GM23248 (cell line): ENCODE data around the gene IRAG1. TPM values are rescaled to one million over a fixed set of nuclear protein-coding genes. Genes with fewer than 3 reads are reported as not detected.

ENCODE experiments used
- DNase-seq: peaks from one replicate; pipeline ENCODE4 v3.0.0-alpha.2; 2015
- H2AFZ ChIP-seq: fragments of 200-600 bp; sonication (generic); 2 replicates; pipeline ENCODE4 v1.6.1; 2016; ENCODE audit warnings: antibody characterized with exemption
- H3F3A ChIP-seq: fragments of 200-600 bp; sonication (generic); 2 replicates; pipeline ENCODE4 v1.6.1; 2016; ENCODE audit warnings: mild to moderate bottlenecking, antibody characterized with exemption, mixed run types; ENCODE audit not compliant: insufficient read depth
- H3K27ac ChIP-seq: fragments of 200-600 bp; sonication (generic); 2 replicates; pipeline ENCODE4 v1.5.1; 2016; ENCODE audit warnings: mild to moderate bottlenecking
- H3K27me3 ChIP-seq: fragments of 200-600 bp; sonication (generic); replicated peaks from 2 replicates; pipeline ENCODE4 v1.6.1; 2016; ENCODE audit warnings: mild to moderate bottlenecking; ENCODE audit not compliant: insufficient read depth
- H3K36me3 ChIP-seq: fragments of 200-600 bp; sonication (generic); 2 replicates; pipeline ENCODE4 v1.6.1; 2016; ENCODE audit warnings: low read depth, mild to moderate bottlenecking
- H3K4me1 ChIP-seq: fragments of 200-600 bp; sonication (generic); 2 replicates; pipeline ENCODE4 v1.6.1; 2016; ENCODE audit warnings: mild to moderate bottlenecking; ENCODE audit not compliant: insufficient read depth
- H3K4me2 ChIP-seq: fragments of 200-600 bp; sonication (generic); one replicate; pipeline ENCODE4 v1.6.1; 2016; ENCODE audit warnings: mild to moderate bottlenecking; ENCODE audit not compliant: unreplicated experiment
- H3K4me3 ChIP-seq: fragments of 200-600 bp; sonication (generic); 2 replicates; pipeline ENCODE4 v1.5.1; 2016; ENCODE audit warnings: mild to moderate bottlenecking
- H3K79me2 ChIP-seq: fragments of 200-600 bp; sonication (generic); 2 replicates; pipeline ENCODE4 v1.6.1; 2016; ENCODE audit warnings: mild to moderate bottlenecking; ENCODE audit not compliant: insufficient read depth
- H3K9ac ChIP-seq: fragments of 200-600 bp; sonication (generic); 2 replicates; pipeline ENCODE4 v1.6.1; 2016; ENCODE audit warnings: mild to moderate bottlenecking
- H3K9me2 ChIP-seq: fragments of 200-600 bp; sonication (generic); 2 replicates; pipeline ENCODE4 v1.6.1; 2016; ENCODE audit warnings: mixed run types, mild to moderate bottlenecking, moderate library complexity; ENCODE audit not compliant: insufficient read depth
- H3K9me3 ChIP-seq: fragments of 200-600 bp; sonication (generic); one replicate; pipeline ENCODE4 v1.6.1; 2017; ENCODE audit warnings: low read depth
- H4K20me1 ChIP-seq: fragments of 200-600 bp; sonication (generic); 2 replicates; pipeline ENCODE4 v1.6.0; 2016; ENCODE audit not compliant: insufficient read depth
- EZH2 ChIP-seq: fragments of 200-600 bp; sonication (generic); IDR thresholded peaks from 2 replicates; pipeline ENCODE4 v1.6.1; 2018; ENCODE audit warnings: antibody characterized with exemption, mild to moderate bottlenecking; ENCODE audit not compliant: insufficient read depth, poor library complexity, severe bottlenecking
- EZH2phosphoT487 ChIP-seq: fragments of 200-600 bp; sonication (generic); IDR thresholded peaks from 2 replicates; pipeline ENCODE4 v1.6.1; 2018; ENCODE audit warnings: antibody characterized with exemption, moderate library complexity, mild to moderate bottlenecking, low read depth; ENCODE audit not compliant: insufficient read depth
- WGBS, 2 experiments: methylation state at CpG; one replicate each; pipeline ENCODE4 v1.1.6; 2015 to 2017; ENCODE audit warnings: low lambda C conversion rate in 2 of 2, low coverage in 1 of 2; ENCODE audit errors: missing lambda C conversion rate in 2 of 2; 5-methylcytosine and 5-hydroxymethylcytosine counted together
- in situ Hi-C: fragments of 300-500 bp; cut with MboI; formaldehyde crosslinking; loops from 2 replicates; pipeline ENCODE4 v1.15.0; 2020
- polyA plus RNA-seq: library from polyadenylated mRNA; unstranded; fragments of >200 nt; fragmentation: Nextera tagmentation; extraction: Ambion mirVana; gene quantifications from 2 replicates; pipeline ENCODE4 v1.2.1, GENCODE V29; 2016
- total RNA-seq: library from RNA; depleted of rRNA; stranded (reverse); fragments of >200 nt; shearing (Covaris generic); gene quantifications from 2 replicates; pipeline ENCODE4 v1.2.3, GENCODE V29; 2014

Gene IRAG1
- total and polyA plus RNA-seq, 2 experiments from 2014 or later, result 5.3 to 6.7 TPM

DNA sequence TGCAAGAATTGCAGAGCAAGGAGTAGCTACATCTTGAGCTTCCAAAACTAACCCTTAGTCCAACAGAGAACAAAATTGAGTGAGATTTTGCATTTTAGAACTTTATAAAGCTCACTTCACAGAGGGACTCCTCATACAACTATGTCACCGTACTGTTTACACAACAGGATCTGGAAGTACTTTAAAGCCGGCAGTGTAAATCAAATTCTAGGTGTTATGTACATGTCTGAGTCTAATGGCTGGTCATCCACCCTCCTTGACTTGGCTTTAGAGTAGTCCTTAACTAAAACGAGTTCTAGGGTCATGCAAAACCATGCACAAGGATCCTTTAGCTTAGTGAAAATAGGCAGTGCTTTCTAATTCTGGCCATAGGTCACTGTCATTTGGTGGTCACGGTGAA, 23.5 kb downstream of the IRAG1 start:
- H3F3A ChIP-seq, result peaks cover 47% of the 10 kb centered on the region
- WGBS, 2 experiments, result 60 to 63% methylated on average over 4 of the region's 4 CpGs
- no peaks in the 10 kb centered on the region for H3K9me2 ChIP-seq
- H3K4me1 ChIP-seq, result peaks cover 54% of the 10 kb centered on the region
- H3K9me3 ChIP-seq, result no peaks in the 10 kb centered on the region
- peak overlapping the region; percentile 63; the same call in 1 of the 2 replicates for H3K27ac ChIP-seq
- no peaks in the 10 kb centered on the region for H3K36me3 ChIP-seq
- no peaks in the 10 kb centered on the region for H3K27me3 ChIP-seq
- H2AFZ ChIP-seq, result peak overlapping the region; percentile 52; the same call in 1 of the 2 replicates
- H3K9ac ChIP-seq, result peak overlapping the region; percentile 21; the same call in 1 of the 2 replicates
- H3K4me3 ChIP-seq, result no peak overlapping the region
- in situ Hi-C loops, result no loop called here
- no peaks in the 10 kb centered on the region for H4K20me1 ChIP-seq
- TF ChIP-seq EZH2 (no peak), EZH2phosphoT487 (no peak)
- no peaks in the 10 kb centered on the region for H3K79me2 ChIP-seq
- no peak overlapping the region for H3K4me2 ChIP-seq
- no peak for DNase-seq

- Histone ChIP-seq H3K27me3 (no peaks in the 10 kb centered on the region), H3F3A (peaks cover 42% of the 10 kb centered on the region), H3K9ac (peak overlapping the region; percentile 21; the same call in 1 of the 2 replicates), H3K4me3 (no peak overlapping the region), H4K20me1 (no peaks in the 10 kb centered on the region), H3K9me2 (no peaks in the 10 kb centered on the region), H3K4me1 (peaks cover 48% of the 10 kb centered on the region), H3K27ac (peak overlapping the region; percentile 63), H3K79me2 (no peaks in the 10 kb centered on the region), H3K36me3 (no peaks in the 10 kb centered on the region), H3K4me2 (peak overlapping the region; percentile 29), H2AFZ (peak overlapping the region; percentile 52; the same call in 1 of the 2 replicates), H3K9me3 (no peaks in the 10 kb centered on the region)
- peak; percentile 86 for DNase-seq
- no peak for TF ChIP-seq EZH2
- no peak for TF ChIP-seq EZH2phosphoT487
- 40 to 49% methylated on average over 5 of the region's 5 CpGs for WGBS, 2 experiments
- in situ Hi-C loops, result no loop called here
Observed at GRCh38 chr11:10669258-10670033, 24.1 kb downstream of the IRAG1 start.

DNA sequence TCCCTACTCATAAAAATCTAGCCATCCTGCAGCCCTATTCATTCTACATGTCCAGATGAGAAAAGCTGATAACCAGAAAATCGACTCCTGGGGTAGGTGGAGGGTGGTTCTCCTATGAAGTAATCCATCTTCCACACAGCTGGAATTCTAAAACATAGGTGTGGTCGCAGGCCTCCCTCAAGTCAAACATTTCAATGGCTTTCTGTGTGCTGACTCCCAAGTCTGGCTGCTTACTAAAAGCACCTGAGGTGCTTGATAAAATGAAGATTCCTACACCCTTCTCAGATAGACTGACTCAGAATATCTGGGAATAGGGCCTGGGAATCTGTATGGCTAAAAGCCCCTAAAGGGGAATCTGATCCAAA, 26.1 kb downstream of the IRAG1 start:
- TF ChIP-seq EZH2phosphoT487, result no peak
- no peak for TF ChIP-seq EZH2
- peaks cover 39% of the 10 kb centered on the region for H3F3A ChIP-seq
- WGBS, 2 experiments, result 23% methylated on average over 2 of the region's 2 CpGs
- no peaks in the 10 kb centered on the region for H3K36me3 ChIP-seq
- H4K20me1 ChIP-seq, result no peaks in the 10 kb centered on the region
- no peaks in the 10 kb centered on the region for H3K9me2 ChIP-seq
- peaks cover 41% of the 10 kb centered on the region for H3K4me1 ChIP-seq
- H3K9me3 ChIP-seq, result no peaks in the 10 kb centered on the region
- H2AFZ ChIP-seq, result peak overlapping the region; percentile 49; the same call in 1 of the 2 replicates
- H3K79me2 ChIP-seq, result no peaks in the 10 kb centered on the region
- peak; percentile 64 for DNase-seq
- peak overlapping the region; percentile 23 for H3K4me2 ChIP-seq
- in situ Hi-C loops, result no loop called here
- no peak overlapping the region for H3K4me3 ChIP-seq
- no peaks in the 10 kb centered on the region for H3K27me3 ChIP-seq
- peak overlapping the region; percentile 77 for H3K27ac ChIP-seq
- peak overlapping the region; percentile 48 for H3K9ac ChIP-seq

GRCh38 chr11:10666556-10667520, 26.7 kb downstream of the IRAG1 start:
- Histone ChIP-seq H3K4me3 (no peak overlapping the region; the same call in 1 of the 2 replicates), H3K9ac (peak overlapping the region; percentile 48), H3K27me3 (no peaks in the 10 kb centered on the region), H3K79me2 (no peaks in the 10 kb centered on the region), H3K27ac (peak overlapping the region; percentile 77), H3K9me2 (no peaks in the 10 kb centered on the region), H3K9me3 (no peaks in the 10 kb centered on the region), H3K4me2 (peak overlapping the region; percentile 23), H3K36me3 (no peaks in the 10 kb centered on the region), H3F3A (peaks cover 39% of the 10 kb centered on the region), H4K20me1 (no peaks in the 10 kb centered on the region), H2AFZ (peak overlapping the region; percentile 49; the same call in 1 of the 2 replicates), H3K4me1 (peaks cover 41% of the 10 kb centered on the region)
- WGBS, 2 experiments, result 52 to 62% methylated on average over 5 to 6 of the region's 6 CpGs
- DNase-seq, result peak; percentile 67
- no peak for TF ChIP-seq EZH2phosphoT487
- in situ Hi-C loops, result no loop called here
